NCI-H2171 treated with DMSO at 0.1 percent for 48 hours (cell line): ENCODE data around the gene ATRAID.
"Not testable (repeated sequence)": the region's sequence is repeated elsewhere in the genome, so short reads cannot be mapped to it uniquely, and the experiment has no call there.

Experiments used
- DNase-seq: peaks from one replicate; lab custom pipeline; 2025; lab: John Stamatoyannopoulos, UW

Gene ATRAID

GRCh38 chr2:27194538-27195354 lies 17.1 kb upstream of the ATRAID start:
- DNase-seq: no peak

GRCh38 chr2:27195799-27196198 lies 16.0 kb upstream of the ATRAID start:
- DNase-seq: not testable (repeated sequence)

- DNase-seq: not testable (repeated sequence)
Measured at GRCh38 chr2:27198068-27198467, 13.8 kb upstream of the ATRAID start.

GRCh38 chr2:27198627-27199026 lies 13.2 kb upstream of the ATRAID start:
- no peak for DNase-seq

GRCh38 chr2:27199241-27199640 lies 12.6 kb upstream of the ATRAID start:
- DNase-seq: no peak

- DNase-seq: no peak
Measured at GRCh38 chr2:27201675-27202074, 10.2 kb upstream of the ATRAID start.

GRCh38 chr2:27202854-27203253 lies 9.0 kb upstream of the ATRAID start:
- no peak for DNase-seq

GRCh38 chr2:27203741-27204140 lies 8.1 kb upstream of the ATRAID start:
- DNase-seq: no peak

GRCh38 chr2:27204566-27204965 lies 7.3 kb upstream of the ATRAID start:
- no peak for DNase-seq

- DNase-seq: no peak
Measured at GRCh38 chr2:27205206-27205605, 6.6 kb upstream of the ATRAID start.

- no peak for DNase-seq
Measured at GRCh38 chr2:27206346-27206745, 5.5 kb upstream of the ATRAID start.

GRCh38 chr2:27208486-27209050 lies 3.3 kb upstream of the ATRAID start:
- no peak for DNase-seq

- DNase-seq: no peak
Measured at GRCh38 chr2:27209621-27210401, 2.0 kb upstream of the ATRAID start.

GRCh38 chr2:27211241-27211942 lies 449 bp upstream of the ATRAID start:
- DNase-seq: no peak

- DNase-seq: peak; percentile 75
Measured at GRCh38 chr2:27212626-27213471, 1.0 kb downstream of the ATRAID start.

GRCh38 chr2:27214941-27215340 lies 3.1 kb downstream of the ATRAID start:
- no peak for DNase-seq

GRCh38 chr2:27216416-27217137 lies 4.7 kb downstream of the ATRAID start:
- DNase-seq: peak; percentile 7

- peak; percentile 97 for DNase-seq
Measured at GRCh38 chr2:27217173-27218121, 5.6 kb downstream of the ATRAID start, which contains the start of gene CAD. Gene CAD, plus strand, starts transcription at chr2:27217369. Its CDS starts 183 bp downstream, at chr2:27217552.

- no peak for DNase-seq
Measured at GRCh38 chr2:27218614-27219013, 6.8 kb downstream of the ATRAID start.
